ENCODE data around the gene CLDN9. TPM values are rescaled to one million over a fixed set of nuclear protein-coding genes. Genes with fewer than 3 reads are reported as not detected.

CLDN9 gene
- total and polyA plus RNA-seq, 9 of the 15 experiments (the other 6 are each of a cell fraction or from before 2014, with no cell fraction given), result 0.12 to 0.44 (median 0.22) TPM; not detected in 4

DNA sequence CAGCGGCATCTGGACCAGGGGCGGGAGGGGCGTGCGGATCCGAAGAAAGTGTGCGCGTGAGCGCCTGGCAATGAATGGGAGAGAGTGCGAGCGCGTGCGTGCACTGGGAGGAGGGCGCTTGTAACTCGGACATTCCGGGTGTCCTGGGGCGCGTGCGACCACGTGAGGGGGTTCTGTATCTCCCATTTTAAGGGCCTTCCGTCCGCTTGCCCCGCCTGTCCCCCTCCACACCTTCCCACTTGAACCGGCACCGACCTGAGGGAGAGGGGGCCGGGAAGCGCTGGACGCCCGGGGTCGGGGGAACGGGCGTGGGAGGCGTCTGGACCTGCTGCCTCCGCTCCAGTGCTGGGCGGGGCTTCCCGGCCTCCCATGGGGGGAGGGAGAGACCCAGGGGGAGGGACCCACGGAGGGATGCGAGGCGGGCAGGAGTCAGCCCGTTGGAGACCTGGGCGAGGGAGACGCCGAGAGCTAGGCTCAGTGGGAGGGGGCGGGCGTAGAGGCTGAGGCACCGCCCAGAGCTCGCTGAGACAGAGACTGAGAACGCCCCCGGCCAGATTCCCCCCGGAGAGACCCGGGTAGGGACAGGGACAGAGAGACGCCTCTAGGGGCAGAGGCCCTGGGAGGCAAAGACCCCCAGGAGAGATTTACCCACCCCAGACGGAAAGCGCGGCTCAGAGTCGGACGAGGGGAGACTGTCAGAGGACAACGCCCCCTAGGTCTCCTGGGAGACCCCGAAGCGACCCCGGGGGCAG is 48.8 kb upstream of the CLDN9 start, which contains the start of gene KREMEN2 (continued):
- 0 out of 2 replicates have a peak, but pooled peaks have one; percentile 25 for TF ChIP-seq CBX1 (IDR thresholded peaks at IDR 0.05; ENCODE audit: low read depth)
- TF ChIP-seq, protein P1, sequence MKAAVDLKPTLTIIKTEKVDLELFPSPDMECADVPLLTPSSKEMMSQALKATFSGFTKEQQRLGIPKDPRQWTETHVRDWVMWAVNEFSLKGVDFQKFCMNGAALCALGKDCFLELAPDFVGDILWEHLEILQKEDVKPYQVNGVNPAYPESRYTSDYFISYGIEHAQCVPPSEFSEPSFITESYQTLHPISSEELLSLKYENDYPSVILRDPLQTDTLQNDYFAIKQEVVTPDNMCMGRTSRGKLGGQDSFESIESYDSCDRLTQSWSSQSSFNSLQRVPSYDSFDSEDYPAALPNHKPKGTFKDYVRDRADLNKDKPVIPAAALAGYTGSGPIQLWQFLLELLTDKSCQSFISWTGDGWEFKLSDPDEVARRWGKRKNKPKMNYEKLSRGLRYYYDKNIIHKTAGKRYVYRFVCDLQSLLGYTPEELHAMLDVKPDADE (conservative IDR thresholded peaks at IDR 0.05; ENCODE audit: control insufficient read depth, low read depth, low read length), result peak; percentile 60; the same call in 1 of the 2 replicates
- TF ChIP-seq SIN3A (IDR thresholded peaks at IDR 0.05; ENCODE audit: borderline replicate concordance in 2 of 2, control insufficient read depth in 1 of 2, low read depth in 2 of 2, low read length in 2 of 2), result peak; percentile 27 to 59; a peak in 1 of 4 replicates
- TF ChIP-seq ZNF408 (CRISPR knock-in tag; IDR thresholded peaks at IDR 0.05; ENCODE audit: low read depth), result no peak
- 0 out of 2 replicates have a peak, but pooled peaks have one; percentile 26 for TF ChIP-seq SMARCA4 (IDR thresholded peaks at IDR 0.05)
- peak; percentile 54 for TF ChIP-seq CCNT2 (IDR thresholded peaks at IDR 0.05; ENCODE audit: borderline replicate concordance, extremely low read depth, insufficient read length, low read depth, low read length)
- TF ChIP-seq SRSF3 (IDR thresholded peaks at IDR 0.05; ENCODE audit: insufficient read depth, low read length), result no peak
- TF ChIP-seq, protein P2, sequence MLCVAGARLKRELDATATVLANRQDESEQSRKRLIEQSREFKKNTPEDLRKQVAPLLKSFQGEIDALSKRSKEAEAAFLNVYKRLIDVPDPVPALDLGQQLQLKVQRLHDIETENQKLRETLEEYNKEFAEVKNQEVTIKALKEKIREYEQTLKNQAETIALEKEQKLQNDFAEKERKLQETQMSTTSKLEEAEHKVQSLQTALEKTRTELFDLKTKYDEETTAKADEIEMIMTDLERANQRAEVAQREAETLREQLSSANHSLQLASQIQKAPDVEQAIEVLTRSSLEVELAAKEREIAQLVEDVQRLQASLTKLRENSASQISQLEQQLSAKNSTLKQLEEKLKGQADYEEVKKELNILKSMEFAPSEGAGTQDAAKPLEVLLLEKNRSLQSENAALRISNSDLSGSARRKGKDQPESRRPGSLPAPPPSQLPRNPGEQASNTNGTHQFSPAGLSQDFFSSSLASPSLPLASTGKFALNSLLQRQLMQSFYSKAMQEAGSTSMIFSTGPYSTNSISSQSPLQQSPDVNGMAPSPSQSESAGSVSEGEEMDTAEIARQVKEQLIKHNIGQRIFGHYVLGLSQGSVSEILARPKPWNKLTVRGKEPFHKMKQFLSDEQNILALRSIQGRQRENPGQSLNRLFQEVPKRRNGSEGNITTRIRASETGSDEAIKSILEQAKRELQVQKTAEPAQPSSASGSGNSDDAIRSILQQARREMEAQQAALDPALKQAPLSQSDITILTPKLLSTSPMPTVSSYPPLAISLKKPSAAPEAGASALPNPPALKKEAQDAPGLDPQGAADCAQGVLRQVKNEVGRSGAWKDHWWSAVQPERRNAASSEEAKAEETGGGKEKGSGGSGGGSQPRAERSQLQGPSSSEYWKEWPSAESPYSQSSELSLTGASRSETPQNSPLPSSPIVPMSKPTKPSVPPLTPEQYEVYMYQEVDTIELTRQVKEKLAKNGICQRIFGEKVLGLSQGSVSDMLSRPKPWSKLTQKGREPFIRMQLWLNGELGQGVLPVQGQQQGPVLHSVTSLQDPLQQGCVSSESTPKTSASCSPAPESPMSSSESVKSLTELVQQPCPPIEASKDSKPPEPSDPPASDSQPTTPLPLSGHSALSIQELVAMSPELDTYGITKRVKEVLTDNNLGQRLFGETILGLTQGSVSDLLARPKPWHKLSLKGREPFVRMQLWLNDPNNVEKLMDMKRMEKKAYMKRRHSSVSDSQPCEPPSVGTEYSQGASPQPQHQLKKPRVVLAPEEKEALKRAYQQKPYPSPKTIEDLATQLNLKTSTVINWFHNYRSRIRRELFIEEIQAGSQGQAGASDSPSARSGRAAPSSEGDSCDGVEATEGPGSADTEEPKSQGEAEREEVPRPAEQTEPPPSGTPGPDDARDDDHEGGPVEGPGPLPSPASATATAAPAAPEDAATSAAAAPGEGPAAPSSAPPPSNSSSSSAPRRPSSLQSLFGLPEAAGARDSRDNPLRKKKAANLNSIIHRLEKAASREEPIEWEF (CRISPR knock-in tag; IDR thresholded peaks at IDR 0.05), result no peak
- TF ChIP-seq ZNF780A (CRISPR knock-in tag; IDR thresholded peaks at IDR 0.05), result no peak
- TF ChIP-seq SNIP1 (IDR thresholded peaks at IDR 0.05; ENCODE audit: low read depth), result no peak
- TF ChIP-seq ZFP36 (IDR thresholded peaks at IDR 0.05; ENCODE audit: low read depth, low read length, partially characterized antibody), result no peak
- TF ChIP-seq POLR2AphosphoS5 (IDR thresholded peaks at IDR 0.05; ENCODE audit: control insufficient read depth, insufficient read depth, low read depth, low read length), result 0 out of 2 replicates have a peak, but pooled peaks have one; percentile 21
- TF ChIP-seq, protein P3, sequence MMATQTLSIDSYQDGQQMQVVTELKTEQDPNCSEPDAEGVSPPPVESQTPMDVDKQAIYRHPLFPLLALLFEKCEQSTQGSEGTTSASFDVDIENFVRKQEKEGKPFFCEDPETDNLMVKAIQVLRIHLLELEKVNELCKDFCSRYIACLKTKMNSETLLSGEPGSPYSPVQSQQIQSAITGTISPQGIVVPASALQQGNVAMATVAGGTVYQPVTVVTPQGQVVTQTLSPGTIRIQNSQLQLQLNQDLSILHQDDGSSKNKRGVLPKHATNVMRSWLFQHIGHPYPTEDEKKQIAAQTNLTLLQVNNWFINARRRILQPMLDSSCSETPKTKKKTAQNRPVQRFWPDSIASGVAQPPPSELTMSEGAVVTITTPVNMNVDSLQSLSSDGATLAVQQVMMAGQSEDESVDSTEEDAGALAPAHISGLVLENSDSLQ (IDR thresholded peaks at IDR 0.05), result no peak
- no peak for TF ChIP-seq MCM5 (IDR thresholded peaks at IDR 0.05; ENCODE audit: low read depth)
- no peak for TF ChIP-seq ZNF644 (tag; IDR thresholded peaks at IDR 0.05; ENCODE audit: low read depth)
